HCT116 (cell line): ENCODE data around the gene IQCN. TPM values are rescaled to one million over a fixed set of nuclear protein-coding genes. Genes with fewer than 3 reads are reported as not detected.

ENCODE experiments used
- ATAC-seq: fragments of 200-7000 bp; cut with Tn5 transposase; 2 replicates; pipeline ENCODE4 v1.9.1; 2020; ENCODE audit warnings: mild to moderate bottlenecking, moderate library complexity
- BruUV-seq: library from RNA; stranded (reverse); fragments of 400-500 nt; replicated peaks from 2 replicates; lab custom pipeline; 2021; lab: Mats Ljungman, UMichigan
- CTCF ChIA-PET: fragments of 300-600 bp; sonication (Branson Sonifier 250); formaldehyde crosslinking; loops from one replicate; lab custom pipeline; 2021; ENCODE audit warnings: antibody characterized with exemption; lab: Charles Lee
- POLR2A ChIA-PET: fragments of 300-600, 350-600 bp; sonication (Branson Sonifier 250); formaldehyde crosslinking; loops from one replicate; lab custom pipeline; 2021; ENCODE audit warnings: antibody characterized with exemption; lab: Charles Lee
- RAD21 ChIA-PET, 2 experiments: fragments of 300-600 bp; sonication (Branson Sonifier 250); formaldehyde crosslinking; loops; one replicate each; lab custom pipeline; 2023; ENCODE audit warnings: low total read pairs in 2 of 2; ENCODE audit not compliant: uncharacterized antibody in 2 of 2, unreplicated experiment in 2 of 2, low non-redundant PET in 1 of 2; lab: Charles Lee
- DNase-seq: peaks from one replicate; pipeline ENCODE4 v3.0.0-alpha.2; 2010; ENCODE audit warnings: low read depth, low spot score
- H2AFZ ChIP-seq: fragments of 200-600 bp; shearing (Covaris generic), sonication (generic); 2 replicates; pipeline ENCODE4 v1.6.1; 2017; ENCODE audit warnings: low read depth, mixed run types, mixed read lengths, antibody characterized with exemption, low read length; ENCODE audit not compliant: poor library complexity, severe bottlenecking
- H3K27ac ChIP-seq: 2 replicates; pipeline ENCODE4 v1.5.1; 2012; ENCODE audit warnings: low read depth, low read length
- H3K27me3 ChIP-seq: fragments of 200-600 bp; sonication (generic); 2 replicates; pipeline ENCODE4 v1.6.1; 2016; ENCODE audit warnings: mixed run types, low read length, mixed read lengths; ENCODE audit not compliant: insufficient read depth
- H3K36me3 ChIP-seq, 2 experiments: fragments of 200-500 bp in 1 of 2; fragments of 200-600 bp in 1 of 2; sonication (Bioruptor generic) in 1 of 2; sonication (generic) in 1 of 2; 2 replicates each; pipeline versions ENCODE4 v1.5.1 to v1.6.1; 2014 to 2016; ENCODE audit warnings: low read length in 2 of 2, inconsistent platforms in 1 of 2, mixed read lengths in 1 of 2, mixed run types in 1 of 2; ENCODE audit not compliant: insufficient read depth in 2 of 2, control insufficient read depth in 1 of 2
- H3K4me1 ChIP-seq, 2 experiments: fragments of 200-600 bp in 1 of 2; sonication (generic) in 1 of 2; 2 replicates each; pipeline versions ENCODE4 v1.5.1 to v1.6.1; 2012 to 2017; ENCODE audit warnings: low read length in 2 of 2, inconsistent platforms in 1 of 2, mild to moderate bottlenecking in 1 of 2, mixed read lengths in 1 of 2, mixed run types in 1 of 2, moderate library complexity in 1 of 2; ENCODE audit not compliant: insufficient read depth in 2 of 2, control insufficient read depth in 1 of 2
- H3K4me2 ChIP-seq: fragments of 200-600 bp; sonication (generic); 2 replicates; pipeline ENCODE4 v1.6.1; 2017; ENCODE audit warnings: mixed run types, low read length, mixed read lengths
- H3K4me3 ChIP-seq, 2 experiments: fragments of 200-600 bp in 1 of 2; sonication (generic) in 1 of 2; replicated peaks in 1 of 2; 2 replicates each; pipeline ENCODE4 v1.5.1; 2011 to 2016; ENCODE audit warnings: low read length in 2 of 2, control low read depth in 1 of 2, low read depth in 1 of 2, mild to moderate bottlenecking in 1 of 2, mixed read lengths in 1 of 2, mixed run types in 1 of 2
- H3K79me2 ChIP-seq: fragments of 200-600 bp; sonication (generic); 2 replicates; pipeline ENCODE4 v1.6.1; 2017; ENCODE audit warnings: mild to moderate bottlenecking, mixed run types, low read length, moderate library complexity, mixed read lengths; ENCODE audit not compliant: insufficient read depth
- H3K9ac ChIP-seq: fragments of 200-600 bp; sonication (generic); 2 replicates; pipeline ENCODE4 v1.6.1; 2016; ENCODE audit warnings: low read length, mixed read lengths
- H3K9me2 ChIP-seq: fragments of 200-600 bp; sonication (generic), shearing (Covaris generic); 2 replicates; pipeline ENCODE4 v1.6.1; 2017; ENCODE audit warnings: mixed run types, mild to moderate bottlenecking, moderate library complexity; ENCODE audit not compliant: insufficient read depth
- H3K9me3 ChIP-seq, 2 experiments: fragments of 200-500 bp in 1 of 2; fragments of 200-600 bp in 1 of 2; sonication (Bioruptor generic) in 1 of 2; sonication (generic) in 1 of 2; 2 replicates each; pipeline ENCODE4 v1.6.1; 2014 to 2017; ENCODE audit warnings: low read length in 2 of 2, mixed read lengths in 2 of 2, inconsistent platforms in 1 of 2, low read depth in 1 of 2, mild to moderate bottlenecking in 1 of 2, mixed run types in 1 of 2, moderate library complexity in 1 of 2; ENCODE audit not compliant: control insufficient read depth in 1 of 2, insufficient read depth in 1 of 2
- H4K20me1 ChIP-seq: fragments of 200-600 bp; sonication (generic), shearing (Covaris generic); 2 replicates; pipeline ENCODE4 v1.6.1; 2017; ENCODE audit warnings: mixed run types, mild to moderate bottlenecking, moderate library complexity; ENCODE audit not compliant: insufficient read depth
- ATF3 ChIP-seq: IDR thresholded peaks from 2 replicates; pipeline ENCODE4 v1.6.1; 2012
- CBX3 ChIP-seq: IDR thresholded peaks from 2 replicates; pipeline ENCODE4 v1.6.1; 2012; ENCODE audit warnings: low read depth
- EZH2 ChIP-seq: fragments of 200-600 bp; sonication (generic); IDR thresholded peaks from 2 replicates; pipeline ENCODE4 v1.6.1; 2017; ENCODE audit warnings: antibody characterized with exemption, mixed run types
- EZH2phosphoT487 ChIP-seq: fragments of 200-600 bp; IDR thresholded peaks from 2 replicates; pipeline ENCODE4 v1.6.1; 2018; ENCODE audit warnings: antibody characterized with exemption, borderline replicate concordance
- REST ChIP-seq: IDR thresholded peaks from 2 replicates; pipeline ENCODE4 v1.6.1; 2012; ENCODE audit warnings: low read depth
- SIN3A ChIP-seq: IDR thresholded peaks from 2 replicates; pipeline ENCODE4 v1.6.1; 2012; ENCODE audit warnings: low read depth
- SP1 ChIP-seq: IDR thresholded peaks from 2 replicates; pipeline ENCODE4 v1.6.1; 2012; ENCODE audit warnings: low read depth
- SRF ChIP-seq: IDR thresholded peaks from 2 replicates; pipeline ENCODE4 v1.6.1; 2012; ENCODE audit warnings: low read depth
- ZFX ChIP-seq: fragments of 450-650 bp; IDR thresholded peaks from 2 replicates; pipeline ENCODE4 v1.6.1; 2017
- ZNF274 ChIP-seq: fragments of 200-500 bp; sonication (Bioruptor generic); IDR thresholded peaks from 2 replicates; pipeline ENCODE4 v1.6.1; 2014; ENCODE audit warnings: mild to moderate bottlenecking, low read depth, low read length, inconsistent platforms
- intact Hi-C: fragments of 100-400 bp; cut with micrococcal nuclease; formaldehyde crosslinking; loops from 2 replicates; pipeline ENCODE4 v1.10.0; 2022
- total RNA-seq: library from RNA; stranded (reverse); gene quantifications from one replicate; pipeline ENCODE4 v1.2.1, GENCODE V29; 2021; ENCODE audit not compliant: unreplicated experiment
- TF ChIP-seq, protein P1 (sequence below): IDR thresholded peaks from 2 replicates; pipeline ENCODE4 v1.6.1; 2011; ENCODE audit warnings: mild to moderate bottlenecking, low read length, moderate library complexity; ENCODE audit not compliant: insufficient replicate concordance; ENCODE audit errors: extremely low read depth
- TF ChIP-seq, protein P2 (sequence below), 3 experiments: fragments of 200-600 bp in 1 of 3; sonication (generic) in 1 of 3; IDR thresholded peaks in 2 of 3; conservative IDR thresholded peaks in 1 of 3; 2 replicates each; pipeline ENCODE4 v1.5.1; 2012 to 2017; ENCODE audit warnings: low read depth in 2 of 3, low read length in 2 of 3, antibody characterized with exemption in 1 of 3, borderline replicate concordance in 1 of 3, control low read depth in 1 of 3, mild to moderate bottlenecking in 1 of 3, mixed read lengths in 1 of 3, mixed run types in 1 of 3, moderate library complexity in 1 of 3; ENCODE audit not compliant: insufficient read depth in 1 of 3

IQCN gene
- total RNA-seq, 1 experiment from 2014 or later = 4.8 TPM

GRCh38 chr19:18286973-18287635 lies 12.9 kb upstream of the IQCN start:
- Histone ChIP-seq H3K79me2 (no peaks in the 10 kb centered on the region), H3K9me2 (no peaks in the 10 kb centered on the region), H3K4me2 (no peak overlapping the region), H3K36me3 (no peaks in the 10 kb centered on the region), H3K9me3 (no peaks in the 10 kb centered on the region), H4K20me1 (no peaks in the 10 kb centered on the region), H2AFZ (no peak overlapping the region), H3K27ac (no peak overlapping the region; the same call in 1 of the 2 replicates), H3K4me1 (peaks cover 40 to 61% of the 10 kb centered on the region in 2 experiments), H3K27me3 (no peaks in the 10 kb centered on the region), H3K4me3 (no peak overlapping the region), H3K9ac (no peak overlapping the region)
- ChIA-PET CTCF (no interaction called here), POLR2A (no interaction called here), RAD21 (no interaction called here)
- BruUV-seq = no TSS peak
- intact Hi-C loops = no loop called here
- TF ChIP-seq ZNF274 = no peak
- TF ChIP-seq, protein P1, sequence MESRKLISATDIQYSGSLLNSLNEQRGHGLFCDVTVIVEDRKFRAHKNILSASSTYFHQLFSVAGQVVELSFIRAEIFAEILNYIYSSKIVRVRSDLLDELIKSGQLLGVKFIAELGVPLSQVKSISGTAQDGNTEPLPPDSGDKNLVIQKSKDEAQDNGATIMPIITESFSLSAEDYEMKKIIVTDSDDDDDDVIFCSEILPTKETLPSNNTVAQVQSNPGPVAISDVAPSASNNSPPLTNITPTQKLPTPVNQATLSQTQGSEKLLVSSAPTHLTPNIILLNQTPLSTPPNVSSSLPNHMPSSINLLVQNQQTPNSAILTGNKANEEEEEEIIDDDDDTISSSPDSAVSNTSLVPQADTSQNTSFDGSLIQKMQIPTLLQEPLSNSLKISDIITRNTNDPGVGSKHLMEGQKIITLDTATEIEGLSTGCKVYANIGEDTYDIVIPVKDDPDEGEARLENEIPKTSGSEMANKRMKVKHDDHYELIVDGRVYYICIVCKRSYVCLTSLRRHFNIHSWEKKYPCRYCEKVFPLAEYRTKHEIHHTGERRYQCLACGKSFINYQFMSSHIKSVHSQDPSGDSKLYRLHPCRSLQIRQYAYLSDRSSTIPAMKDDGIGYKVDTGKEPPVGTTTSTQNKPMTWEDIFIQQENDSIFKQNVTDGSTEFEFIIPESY = no peak
- no peak for TF ChIP-seq EZH2phosphoT487
- TF ChIP-seq REST = no peak
- TF ChIP-seq, protein P2, sequence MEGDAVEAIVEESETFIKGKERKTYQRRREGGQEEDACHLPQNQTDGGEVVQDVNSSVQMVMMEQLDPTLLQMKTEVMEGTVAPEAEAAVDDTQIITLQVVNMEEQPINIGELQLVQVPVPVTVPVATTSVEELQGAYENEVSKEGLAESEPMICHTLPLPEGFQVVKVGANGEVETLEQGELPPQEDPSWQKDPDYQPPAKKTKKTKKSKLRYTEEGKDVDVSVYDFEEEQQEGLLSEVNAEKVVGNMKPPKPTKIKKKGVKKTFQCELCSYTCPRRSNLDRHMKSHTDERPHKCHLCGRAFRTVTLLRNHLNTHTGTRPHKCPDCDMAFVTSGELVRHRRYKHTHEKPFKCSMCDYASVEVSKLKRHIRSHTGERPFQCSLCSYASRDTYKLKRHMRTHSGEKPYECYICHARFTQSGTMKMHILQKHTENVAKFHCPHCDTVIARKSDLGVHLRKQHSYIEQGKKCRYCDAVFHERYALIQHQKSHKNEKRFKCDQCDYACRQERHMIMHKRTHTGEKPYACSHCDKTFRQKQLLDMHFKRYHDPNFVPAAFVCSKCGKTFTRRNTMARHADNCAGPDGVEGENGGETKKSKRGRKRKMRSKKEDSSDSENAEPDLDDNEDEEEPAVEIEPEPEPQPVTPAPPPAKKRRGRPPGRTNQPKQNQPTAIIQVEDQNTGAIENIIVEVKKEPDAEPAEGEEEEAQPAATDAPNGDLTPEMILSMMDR (IDR thresholded peaks at IDR 0.05 in 2 of 3, conservative IDR thresholded peaks at IDR 0.05 in 1 of 3; ENCODE audit: borderline replicate concordance in 1 of 3, insufficient read depth in 1 of 3, low read depth in 2 of 3, low read length in 2 of 3) = no peak
- no peak for TF ChIP-seq EZH2
- TF ChIP-seq ATF3 = no peak
- no peak for TF ChIP-seq SIN3A
- TF ChIP-seq CBX3 = no peak
- TF ChIP-seq SRF = no peak
- no peak for TF ChIP-seq SP1
- TF ChIP-seq ZFX = no peak
- DNase-seq = no peak
- ATAC-seq = no peak
